Islet of Langerhans (tissue), 1 donor: ENCODE data around the gene ABHD1.

ENCODE experiments used
- FAIRE-seq: peaks from one replicate; lab custom pipeline; 2011; peaks lifted over from hg19 to GRCh38; lab: Jason Lieb, UNC

ABHD1 gene

DNA sequence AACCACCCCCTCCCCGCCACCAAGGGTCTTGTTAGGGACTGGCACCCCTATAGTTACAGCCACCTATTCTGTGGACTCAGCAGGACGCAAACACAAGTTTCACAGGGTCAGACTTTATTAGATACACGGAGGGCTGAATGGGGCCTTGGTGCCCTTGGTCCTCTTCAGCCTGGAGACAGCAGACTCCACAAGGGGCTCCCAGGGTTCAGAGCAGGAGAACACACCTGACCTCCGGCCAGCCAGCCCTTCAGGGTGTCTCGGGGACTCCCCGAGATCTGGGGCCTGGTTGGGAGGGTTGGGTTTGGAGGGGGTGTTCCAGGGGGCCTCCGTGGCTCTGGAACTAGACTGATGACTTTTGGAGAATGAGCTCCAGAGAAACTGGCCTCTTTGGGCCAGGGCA lies 13.1 kb downstream of the ABHD1 start:
- FAIRE-seq: no peak

- no peak for FAIRE-seq
These were observed 13.8 kb downstream of the ABHD1 start for GRCh38 chr2:27137322-27137935.

DNA sequence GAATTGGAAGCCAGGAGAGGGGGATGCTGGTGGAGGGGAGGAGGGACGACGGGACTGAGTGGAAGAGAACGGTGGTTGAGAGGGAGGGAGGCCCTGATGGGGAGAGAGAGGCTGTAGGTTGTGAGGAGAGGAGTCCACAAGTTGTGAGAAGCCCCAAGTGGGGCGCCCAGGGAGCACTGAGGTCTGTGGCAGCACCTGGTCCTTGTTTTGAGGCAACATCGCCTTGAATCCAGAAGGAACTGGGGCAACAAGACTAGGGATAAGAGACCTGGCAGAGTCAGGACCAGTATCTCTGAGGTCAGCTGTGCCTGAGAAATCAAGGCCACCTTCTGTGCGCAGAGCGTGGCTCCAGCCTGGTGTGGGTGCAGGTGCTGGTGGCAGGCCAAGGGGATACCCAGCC lies 14.5 kb downstream of the ABHD1 start:
- FAIRE-seq: no peak

- no peak for FAIRE-seq
These were observed 15.7 kb downstream of the ABHD1 start, which contains the start of gene PRR30 for GRCh38 chr2:27139310-27139709. Gene PRR30, minus strand, starts transcription at chr2:27139410. Its CDS starts 1,081 bp downstream, at chr2:27138329.

GRCh38 chr2:27143285-27143684 lies 19.7 kb downstream of the ABHD1 start:
- no peak for FAIRE-seq

DNA sequence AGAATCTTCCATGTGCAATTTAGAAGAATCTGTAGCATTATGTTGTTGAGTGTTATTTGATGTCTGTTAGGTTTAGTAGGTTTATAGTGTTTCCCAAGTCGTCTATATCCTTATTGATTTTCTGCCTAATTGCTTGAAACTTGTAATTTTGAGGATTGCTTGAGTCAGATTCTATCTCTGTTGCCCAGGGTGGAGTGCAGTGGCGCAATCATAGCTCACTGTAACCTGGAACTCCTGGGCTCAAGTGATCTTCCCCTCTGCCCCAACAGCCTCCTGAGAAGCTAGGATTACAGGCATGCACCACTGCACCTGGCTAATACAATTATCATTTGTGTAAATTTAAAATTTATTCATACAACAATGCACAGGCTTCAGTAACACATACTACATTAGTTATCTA lies 22.1 kb downstream of the ABHD1 start:
- FAIRE-seq: no peak

DNA sequence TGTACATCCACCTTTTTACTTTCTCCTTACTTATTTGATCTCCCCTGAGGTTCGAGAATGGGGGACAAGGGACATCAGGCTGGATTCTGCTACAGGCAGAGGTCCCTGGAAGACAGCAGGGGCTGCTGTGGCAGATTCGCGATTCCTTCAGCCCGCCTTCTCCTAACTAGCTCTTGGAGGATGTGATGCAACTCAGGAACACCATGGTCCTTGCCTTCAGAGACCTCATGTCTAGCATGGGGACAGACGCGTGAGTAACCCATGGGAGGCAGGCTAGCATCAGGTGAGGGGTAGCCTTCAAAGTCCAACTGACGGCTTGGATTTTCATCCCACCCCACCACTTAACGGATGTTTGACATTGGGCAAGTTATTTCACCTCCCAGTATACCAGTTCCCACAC lies 24.3 kb downstream of the ABHD1 start:
- FAIRE-seq: no peak

DNA sequence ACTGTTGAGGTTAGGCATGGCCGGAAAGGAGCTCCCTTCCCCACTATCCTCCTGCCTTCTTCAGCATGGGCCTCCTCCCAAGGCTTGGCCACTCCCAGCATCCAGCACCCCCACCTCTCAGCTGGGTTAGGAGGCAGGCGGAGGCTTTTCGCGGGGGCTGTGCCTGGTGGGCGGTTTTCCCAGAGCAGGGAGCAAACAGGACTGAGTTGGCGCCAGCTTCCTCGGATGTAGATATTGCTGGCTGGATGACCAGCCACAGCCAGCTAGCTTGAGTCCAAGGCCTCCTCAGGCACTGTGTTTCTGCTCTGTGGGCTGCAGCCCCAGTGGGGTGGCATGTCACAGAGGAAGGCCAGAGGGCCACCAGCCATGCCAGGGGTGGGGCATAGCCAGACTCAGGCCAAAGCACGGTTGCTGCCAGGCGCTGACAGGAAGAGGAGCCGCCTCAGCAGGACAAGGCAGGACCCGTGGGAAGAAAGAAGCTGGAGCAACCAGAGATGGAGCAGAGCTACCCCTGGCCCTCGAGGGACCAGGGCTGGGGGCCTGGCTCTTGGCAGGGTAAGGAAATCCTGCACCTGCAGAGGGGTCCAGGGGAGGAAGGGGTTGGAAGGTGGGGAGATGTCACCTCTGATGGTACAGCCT lies 25.3 kb downstream of the ABHD1 start, which contains the start of gene TCF23:
Gene TCF23 (plus strand): TSS at position 204 of the 639 bp plus-strand sequence. CDS start 130 bp downstream, at position 334.
- FAIRE-seq: no peak

- FAIRE-seq: no peak
These were observed 26.2 kb downstream of the ABHD1 start for GRCh38 chr2:27149570-27150405.

DNA sequence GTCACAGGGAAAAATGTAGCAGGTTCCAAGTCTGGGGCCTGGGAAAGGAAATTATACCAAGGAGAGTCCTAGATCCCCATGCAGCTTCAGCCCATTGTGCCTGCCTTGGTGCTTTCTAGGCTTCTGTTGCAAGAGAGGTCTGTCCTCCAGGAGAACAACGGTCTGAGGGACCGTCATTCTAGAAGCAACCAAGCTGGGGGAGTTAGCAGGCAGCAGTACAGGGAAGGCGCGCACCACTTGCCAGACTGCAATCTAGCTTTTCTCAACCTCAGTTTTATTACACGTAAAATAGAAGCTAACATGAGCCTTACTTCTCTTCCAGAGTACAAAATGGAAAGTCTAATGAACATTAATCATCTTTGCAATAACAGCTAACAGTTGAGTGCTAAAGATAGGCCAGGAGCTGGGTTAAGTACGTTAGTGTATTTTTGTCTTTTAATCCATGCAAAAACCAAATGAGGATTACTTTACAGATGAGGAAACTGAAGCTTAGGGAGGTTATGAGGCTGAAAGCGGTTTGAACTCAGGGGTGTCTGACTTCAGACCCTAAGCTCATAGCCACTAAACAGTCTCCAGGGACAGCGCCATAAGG lies 27.1 kb downstream of the ABHD1 start:
- no peak for FAIRE-seq

DNA sequence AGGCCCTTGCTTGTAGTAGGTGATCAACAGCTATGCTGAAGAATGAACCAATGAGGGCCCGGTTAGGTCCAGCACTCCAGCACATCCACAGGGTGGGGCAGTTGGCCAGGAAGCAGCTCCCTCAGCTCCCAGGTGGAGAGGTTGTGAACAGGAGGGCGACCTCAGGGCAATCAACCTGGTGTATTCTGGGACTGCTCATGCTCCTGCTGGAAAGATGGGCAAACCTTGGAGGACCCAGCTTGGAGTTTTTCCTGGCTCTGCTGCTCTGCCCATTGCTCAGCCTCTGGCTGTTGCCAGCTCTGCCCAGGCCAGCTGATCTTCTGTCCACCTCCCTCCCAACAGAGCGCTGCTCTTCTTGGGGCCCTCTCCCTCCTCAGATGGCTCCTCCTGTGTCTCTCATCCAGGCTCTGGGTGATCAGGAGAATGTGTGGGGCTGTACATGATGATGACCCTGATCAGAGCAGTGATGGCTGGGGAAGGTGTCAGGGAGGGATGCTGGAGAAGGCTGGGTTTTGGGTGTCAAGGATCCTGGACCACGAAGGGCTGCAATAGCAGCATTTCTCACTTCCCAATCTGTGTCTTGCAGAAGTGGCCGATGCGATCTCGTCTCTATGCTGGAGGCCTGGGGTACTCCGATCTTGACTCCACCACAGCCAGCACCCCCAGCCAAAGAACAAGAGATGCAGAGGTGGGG lies 28.6 kb downstream of the ABHD1 start:
- FAIRE-seq: no peak

DNA sequence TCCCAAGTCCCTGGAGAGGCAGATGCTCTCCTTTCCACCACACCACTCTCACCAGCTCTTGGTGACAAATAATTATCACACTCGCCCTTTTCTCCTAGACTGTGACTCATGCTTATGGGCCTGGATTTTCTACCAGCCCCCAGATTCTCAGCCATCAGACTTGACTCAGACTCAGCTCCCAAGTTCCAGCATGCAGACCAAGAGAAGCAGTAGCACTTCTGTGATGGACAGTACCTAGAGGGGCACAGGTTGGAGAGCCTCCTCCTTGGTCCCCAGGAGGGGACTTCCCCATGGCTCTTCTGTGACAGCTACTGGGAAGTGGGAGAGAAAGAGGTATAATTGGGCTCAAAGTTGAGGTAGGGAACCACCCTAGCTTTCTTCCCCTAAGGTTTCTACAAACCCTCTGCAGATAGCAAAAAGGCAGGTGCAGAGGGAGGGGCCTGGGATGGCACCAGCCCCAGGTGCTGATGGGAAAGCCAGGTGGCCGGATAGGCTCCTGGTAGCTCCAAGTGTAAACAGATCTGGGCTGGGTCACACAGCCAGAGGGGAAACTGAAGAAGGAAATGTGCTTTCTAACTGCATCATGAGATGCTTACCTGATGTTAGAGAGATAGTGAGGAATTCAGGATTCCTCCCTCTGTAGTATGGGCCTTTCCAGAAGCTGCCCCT lies 29.3 kb downstream of the ABHD1 start:
- FAIRE-seq: no peak

DNA sequence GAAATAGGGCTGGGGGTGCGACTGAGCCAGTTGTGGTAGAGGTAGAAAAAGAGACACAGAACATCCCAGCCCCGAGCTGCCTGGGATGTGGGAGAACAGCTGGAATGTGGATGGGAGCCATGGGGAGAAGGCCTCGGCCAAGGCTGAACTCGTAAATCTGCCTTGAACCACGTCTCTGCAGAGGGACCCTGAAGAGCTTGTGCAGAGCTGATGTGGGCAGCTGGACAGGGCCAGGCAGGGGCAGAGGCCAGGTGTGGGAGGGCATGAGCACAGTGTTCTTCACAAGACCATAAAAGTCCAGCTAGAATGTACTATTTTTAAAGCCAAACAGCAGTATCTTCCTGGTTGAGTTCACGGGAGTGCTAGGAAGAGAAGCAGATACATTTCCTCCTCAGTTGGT lies 30.9 kb downstream of the ABHD1 start:
- FAIRE-seq: no peak

GRCh38 chr2:27155069-27155520 lies 31.5 kb downstream of the ABHD1 start:
- FAIRE-seq: no peak

GRCh38 chr2:27158468-27158867 lies 34.9 kb downstream of the ABHD1 start:
- FAIRE-seq: no peak

- FAIRE-seq: no peak
These were observed 35.7 kb downstream of the ABHD1 start for GRCh38 chr2:27159271-27159670.

DNA sequence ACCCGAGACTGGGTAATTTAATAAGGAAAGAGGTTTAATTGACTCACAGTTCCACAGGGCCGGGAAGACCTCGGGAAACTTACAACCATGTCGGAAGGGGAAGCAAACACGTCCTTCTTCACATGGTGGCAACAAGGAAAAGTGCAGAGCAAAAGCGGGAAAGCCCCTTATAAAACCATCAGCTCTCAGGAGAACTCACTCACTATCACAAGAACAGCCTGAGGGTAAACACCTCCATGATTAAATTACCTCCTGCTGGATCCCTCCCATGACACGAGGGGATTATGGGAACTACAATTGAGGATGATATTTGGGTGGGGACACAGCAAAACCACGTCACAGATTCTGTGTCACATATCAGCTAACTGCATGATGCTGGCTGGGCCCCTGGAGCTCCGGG lies 36.6 kb downstream of the ABHD1 start:
- no peak for FAIRE-seq

GRCh38 chr2:27162151-27163121 lies 38.8 kb downstream of the ABHD1 start:
- no peak for FAIRE-seq

DNA sequence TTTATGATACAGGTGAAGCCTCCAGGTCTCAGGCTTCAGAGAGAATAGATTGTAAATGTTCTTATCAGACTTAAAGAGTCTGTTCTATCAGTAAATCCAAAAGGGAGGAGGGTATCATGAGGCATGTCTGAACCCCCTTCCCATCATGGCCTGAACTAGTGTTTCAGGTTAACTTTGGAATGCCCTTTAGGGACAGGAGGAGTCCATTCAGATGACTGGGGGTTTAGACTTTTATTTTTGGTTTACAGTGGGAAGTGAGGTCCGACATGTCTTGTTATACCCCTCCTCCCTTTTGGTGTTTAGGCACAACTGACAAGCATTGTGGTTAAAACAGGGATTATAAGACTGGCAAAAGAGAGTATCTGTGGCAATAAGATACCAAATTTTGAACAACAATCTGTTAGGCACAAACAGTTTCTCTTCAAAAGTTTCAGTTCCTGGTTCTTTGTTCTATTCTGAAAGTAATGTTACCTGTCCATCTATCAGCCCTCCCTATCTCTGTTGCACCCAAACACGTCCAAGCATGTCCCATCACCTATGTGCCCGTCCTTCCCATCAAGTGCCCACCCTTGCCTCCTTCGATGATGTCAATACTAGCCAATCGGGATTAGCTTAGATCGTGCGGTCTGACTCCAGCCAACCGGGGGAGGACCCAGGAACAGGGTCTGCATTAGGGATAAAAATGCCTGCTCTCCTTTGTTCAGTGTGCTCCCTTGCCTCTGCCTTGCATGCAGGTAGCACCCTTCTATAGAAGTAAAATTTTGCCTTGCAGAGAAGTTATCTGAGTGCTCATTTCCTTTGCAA lies 41.5 kb downstream of the ABHD1 start:
- FAIRE-seq: no peak
